IMR-90 (cell line): Measurements from ENCODE around the gene PPARG. TPM values are rescaled to one million over a fixed set of nuclear protein-coding genes. Genes with fewer than 3 reads are reported as not detected.

ENCODE experiments used
- ATAC-seq: fragments of 200-7000 bp; cut with Tn5 transposase; 2 replicates; pipeline ENCODE4 v1.9.1; 2020; ENCODE audit warnings: low read depth, mild to moderate bottlenecking, moderate library complexity
- BruUV-seq: library from RNA; stranded (reverse); fragments of 400-500 nt; replicated peaks from 2 replicates; lab custom pipeline; 2021; lab: Mats Ljungman, UMichigan
- CTCF ChIA-PET: fragments of 300-600 bp; formaldehyde crosslinking; extraction: SDS; loops from one replicate; lab custom pipeline; 2021; ENCODE audit warnings: antibody characterized with exemption; lab: Yijun Ruan, JAX
- POLR2A ChIA-PET: fragments of 300-600 bp; sonication (Branson Sonifier 250); formaldehyde crosslinking; loops from one replicate; lab custom pipeline; 2022; ENCODE audit warnings: antibody characterized with exemption; ENCODE audit not compliant: unreplicated experiment; lab: Charles Lee
- DNase-seq: peaks from one replicate; pipeline ENCODE4 v3.0.0; 2013
- H2AFZ ChIP-seq: replicated peaks from 2 replicates; pipeline ENCODE3; 2013; ENCODE audit warnings: low read length, mild to moderate bottlenecking; ENCODE audit not compliant: poor library complexity
- H2AK5ac ChIP-seq: 2 replicates; pipeline ENCODE4 v1.6.1; 2013; ENCODE audit warnings: low read depth, low read length, inconsistent platforms
- H2AK9ac ChIP-seq: replicated peaks from 2 replicates; pipeline ENCODE3; 2013; ENCODE audit warnings: mild to moderate bottlenecking, low read depth, low read length, moderate library complexity; ENCODE audit not compliant: poor library complexity
- H2BK120ac ChIP-seq: 2 replicates; pipeline ENCODE4 v1.6.1; 2013; ENCODE audit warnings: low read depth, low read length, inconsistent platforms
- H2BK15ac ChIP-seq: 3 replicates; pipeline ENCODE4 v1.6.1; 2013; ENCODE audit warnings: low read depth, low read length, inconsistent platforms
- H2BK20ac ChIP-seq: 2 replicates; pipeline ENCODE4 v1.6.1; 2013; ENCODE audit warnings: low read depth, mild to moderate bottlenecking, inconsistent platforms, low read length, moderate library complexity
- H2BK5ac ChIP-seq: 2 replicates; pipeline ENCODE4 v1.6.1; 2013; ENCODE audit warnings: mild to moderate bottlenecking, low read depth, low read length, inconsistent platforms; ENCODE audit not compliant: poor library complexity, severe bottlenecking
- H3K14ac ChIP-seq: replicated peaks from 2 replicates; pipeline ENCODE4 v1.6.1; 2013; ENCODE audit warnings: low read depth, low read length, inconsistent platforms
- H3K18ac ChIP-seq: 2 replicates; pipeline ENCODE4 v1.6.1; 2013; ENCODE audit warnings: low read depth, low read length, control low read depth
- H3K23ac ChIP-seq: 2 replicates; pipeline ENCODE4 v1.6.1; 2013; ENCODE audit warnings: low read depth, low read length, inconsistent platforms
- H3K27ac ChIP-seq: 2 replicates; pipeline ENCODE4 v1.5.1; 2013; ENCODE audit warnings: mild to moderate bottlenecking, control low read depth, low read length; ENCODE audit not compliant: insufficient read depth
- H3K27me3 ChIP-seq: 2 replicates; pipeline ENCODE4 v1.6.1; 2013; ENCODE audit warnings: low read length; ENCODE audit not compliant: control insufficient read depth, insufficient read depth
- H3K36me3 ChIP-seq: 2 replicates; pipeline ENCODE4 v1.6.1; 2013; ENCODE audit warnings: low read length, mixed read lengths; ENCODE audit not compliant: control insufficient read depth, insufficient read depth
- H3K4ac ChIP-seq: 2 replicates; pipeline ENCODE4 v1.6.1; 2013; ENCODE audit warnings: low read depth, low read length, inconsistent platforms
- H3K4me1 ChIP-seq: 2 replicates; pipeline ENCODE4 v1.6.1; 2013; ENCODE audit warnings: low read length, mixed read lengths; ENCODE audit not compliant: control insufficient read depth, insufficient read depth
- H3K4me2 ChIP-seq: 2 replicates; pipeline ENCODE4 v1.6.1; 2013; ENCODE audit warnings: low read depth, mild to moderate bottlenecking, control low read depth, low read length, moderate library complexity
- H3K4me3 ChIP-seq: 2 replicates; pipeline ENCODE4 v1.5.1; 2013; ENCODE audit warnings: low read depth, mild to moderate bottlenecking, control low read depth, low read length, moderate library complexity; ENCODE audit not compliant: insufficient read depth
- H3K56ac ChIP-seq: 2 replicates; pipeline ENCODE4 v1.6.1; 2013; ENCODE audit warnings: low read length, inconsistent platforms; ENCODE audit not compliant: insufficient read depth; ENCODE audit errors: extremely low read depth
- H3K79me1 ChIP-seq, 2 experiments: 2 replicates each; pipeline ENCODE4 v1.6.1; 2013; ENCODE audit warnings: low read length in 2 of 2, inconsistent platforms in 1 of 2, low read depth in 1 of 2
- H3K9ac ChIP-seq: 2 replicates; pipeline ENCODE4 v1.6.1; 2013; ENCODE audit warnings: low read depth, low read length, control low read depth
- H3K9me1 ChIP-seq: 2 replicates; pipeline ENCODE4 v1.6.1; 2013; ENCODE audit warnings: low read length, inconsistent platforms; ENCODE audit not compliant: insufficient read depth
- H3K9me3 ChIP-seq: 2 replicates; pipeline ENCODE4 v1.6.1; 2013; ENCODE audit warnings: low read length; ENCODE audit not compliant: control insufficient read depth, insufficient read depth
- H4K20me1 ChIP-seq: 2 replicates; pipeline ENCODE4 v1.6.1; 2013; ENCODE audit warnings: low read length, inconsistent platforms; ENCODE audit not compliant: insufficient read depth
- H4K5ac ChIP-seq: 2 replicates; pipeline ENCODE4 v1.6.1; 2013; ENCODE audit warnings: mild to moderate bottlenecking, low read depth, low read length, control low read depth
- H4K8ac ChIP-seq, 2 experiments: 2 replicates each; pipeline ENCODE4 v1.6.1; 2013; ENCODE audit warnings: low read depth in 2 of 2, low read length in 2 of 2, control low read depth in 1 of 2, inconsistent platforms in 1 of 2
- H4K91ac ChIP-seq: 2 replicates; pipeline ENCODE4 v1.6.1; 2013; ENCODE audit warnings: low read depth, low read length, inconsistent platforms; ENCODE audit not compliant: insufficient read depth
- BHLHE40 ChIP-seq: fragments of 150-350 bp; IDR thresholded peaks from 2 replicates; pipeline ENCODE4 v1.6.1; 2016; ENCODE audit warnings: mild to moderate bottlenecking, low read depth, low read length
- CEBPB ChIP-seq: IDR thresholded peaks from 2 replicates; pipeline ENCODE4 v1.6.1; 2012; ENCODE audit warnings: low read depth, low read length, improper control_type of control experiment
- CHD1 ChIP-seq: IDR thresholded peaks from 2 replicates; pipeline ENCODE4 v1.6.1; 2012; ENCODE audit warnings: low read depth, low read length, improper control_type of control experiment
- FOS ChIP-seq: fragments of 150-350 bp; IDR thresholded peaks from 2 replicates; pipeline ENCODE4 v1.6.1; 2016; ENCODE audit warnings: low read depth, low read length
- MAFK ChIP-seq: IDR thresholded peaks from 2 replicates; pipeline ENCODE4 v1.6.1; 2012; ENCODE audit warnings: low read depth, low read length, improper control_type of control experiment
- MXI1 ChIP-seq: IDR thresholded peaks from 2 replicates; pipeline ENCODE4 v1.6.1; 2012; ENCODE audit warnings: low read depth, mild to moderate bottlenecking, low read length, moderate library complexity, borderline replicate concordance
- NFE2L2 ChIP-seq: fragments of 150-350 bp; IDR thresholded peaks from 2 replicates; pipeline ENCODE4 v1.6.1; 2016; ENCODE audit warnings: low read depth, mild to moderate bottlenecking, low read length
- POLR2A ChIP-seq: IDR thresholded peaks from 2 replicates; pipeline ENCODE4 v1.6.1; 2012; ENCODE audit warnings: mild to moderate bottlenecking, low read depth, low read length
- RAD21 ChIP-seq: IDR thresholded peaks from 2 replicates; pipeline ENCODE4 v1.6.1; 2012; ENCODE audit warnings: low read length, improper control_type of control experiment
- RCOR1 ChIP-seq: IDR thresholded peaks from 2 replicates; pipeline ENCODE4 v1.6.1; 2012; ENCODE audit warnings: mild to moderate bottlenecking, low read length, improper control_type of control experiment; ENCODE audit not compliant: insufficient replicate concordance
- RFX5 ChIP-seq: IDR thresholded peaks from 2 replicates; pipeline ENCODE4 v1.8.0; 2012; ENCODE audit warnings: low read depth, mild to moderate bottlenecking, low read length, moderate library complexity
- SMC3 ChIP-seq: fragments of 150-350 bp; IDR thresholded peaks from 2 replicates; pipeline ENCODE4 v1.6.1; 2016; ENCODE audit warnings: low read depth, mild to moderate bottlenecking, antibody characterized with exemption, low read length, moderate library complexity
- WGBS, 2 experiments: methylation state at CpG; one replicate each; pipeline versions ENCODE4 v1.1.5 to v1.1.7; 2013; ENCODE audit warnings: missing lambda C conversion rate in 2 of 2; ENCODE audit not compliant: insufficient read length in 1 of 2; ENCODE audit errors: extremely low coverage in 2 of 2; 5-methylcytosine and 5-hydroxymethylcytosine counted together
- dilution Hi-C: fragments of 300-500 bp; cut with HindIII; formaldehyde crosslinking; loops from one replicate; pipeline ENCODE4 v1.14.3; 2018; ENCODE audit warnings: low sequenced_read_pairs; ENCODE audit not compliant: unreplicated experiment
- in situ Hi-C: fragments of 300-500 bp; cut with MboI; formaldehyde crosslinking; loops from 3 replicates; pipeline ENCODE4 v1.14.3; 2019; ENCODE audit warnings: low sequenced_read_pairs, inconsistent platforms, mixed read lengths
- intact Hi-C: fragments of 100-400 bp; cut with micrococcal nuclease; formaldehyde crosslinking; loops from 2 replicates; pipeline ENCODE4 v1.10.0; 2022
- polyA plus RNA-seq, 3 experiments: library from polyadenylated mRNA; depleted of rRNA; stranded (reverse); fragments of >200 nt; gene quantifications; 2 replicates each; pipeline ENCODE4 v1.2.3, GENCODE V29; 2012; ENCODE audit warnings: low replicate concordance in 1 of 3
- total RNA-seq: library from RNA; depleted of rRNA; stranded (reverse); fragments of >200 nt; gene quantifications from 2 replicates; pipeline ENCODE4 v1.2.3, GENCODE V29; 2012
- TF ChIP-seq, protein P1 (sequence below): fragments of 150-350 bp; IDR thresholded peaks from 2 replicates; pipeline ENCODE4 v1.6.1; 2016; ENCODE audit warnings: low read depth, mild to moderate bottlenecking, low read length, moderate library complexity, borderline replicate concordance
- TF ChIP-seq, protein P2 (sequence below): fragments of 150-350 bp; IDR thresholded peaks from 2 replicates; pipeline ENCODE4 v1.6.1; 2017; ENCODE audit warnings: mild to moderate bottlenecking, antibody characterized with exemption, low read length, low read depth

The PPARG gene
- total and polyA plus RNA-seq, 2 of the 4 experiments (the other 2 are of a cell fraction): 11.2 to 23.8 TPM

DNA sequence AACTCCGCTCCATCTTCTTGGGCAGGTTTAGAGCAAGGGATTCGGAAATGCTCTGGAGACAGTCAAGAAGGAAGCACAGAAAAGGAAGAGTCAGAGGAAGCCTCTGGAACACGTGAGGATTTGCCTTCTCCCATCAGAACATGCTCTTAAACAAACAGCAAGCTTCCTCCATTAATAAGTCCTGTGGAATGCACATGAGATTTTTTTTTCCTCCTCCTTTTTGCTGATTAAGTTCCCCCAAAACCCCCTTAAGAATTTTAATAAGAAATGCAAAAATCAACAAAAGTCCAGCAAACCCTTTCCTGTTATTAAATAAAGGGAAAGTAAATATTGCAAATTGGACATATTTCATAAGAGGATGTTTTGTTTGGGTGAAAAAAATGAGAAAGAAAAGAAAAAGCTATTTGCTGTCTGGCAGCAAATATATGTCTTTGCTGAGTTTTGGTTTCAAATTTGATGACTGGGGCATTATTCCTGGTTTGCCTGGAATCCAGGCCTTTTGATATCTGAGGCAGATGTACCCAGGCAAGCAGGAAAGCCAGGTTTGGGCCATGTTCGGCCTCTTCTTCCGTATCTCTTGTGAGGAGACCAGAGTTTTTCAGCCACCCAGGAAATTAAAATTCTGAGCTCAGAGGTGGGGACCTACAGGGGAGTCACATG lies 187.5 kb downstream of the PPARG start:
- H3K4me1 ChIP-seq: peaks cover 8% of the 10 kb centered on the region
- ChIA-PET POLR2A (interaction anchor here (0.7 kb wide), 1 partner anchor 44 kb away, joined by 3 read pairs; no protein-coding TSS in a partner anchor), CTCF (interaction anchor here (0.6 to 1.2 kb wide), 5 partner anchors 17 to 341 kb away, joined by 3 to 5 read pairs (median 3); no protein-coding TSS in a partner anchor)
- peaks cover 8% of the 10 kb centered on the region; the same call in 1 of the 2 replicates for H3K9me1 ChIP-seq
- peak overlapping the region; percentile 75 for H3K14ac ChIP-seq
- H3K27ac ChIP-seq: peak overlapping the region; percentile 98
- dilution Hi-C loops (no loop called here), intact Hi-C loops (loop anchor here (5.0 kb wide), 1 partner anchor 284 kb away; no protein-coding TSS in a partner anchor), in situ Hi-C loops (loop anchor here (5.0 to 10.0 kb wide), 2 partner anchors 302 to 339 kb away; no protein-coding TSS in a partner anchor)
- peak overlapping the region; percentile 3; the same call in 1 of the 2 replicates for H3K4me2 ChIP-seq
- peak overlapping the region; percentile 89 for H4K5ac ChIP-seq
- H3K56ac ChIP-seq: peak overlapping the region; percentile 52; the same call in 1 of the 2 replicates
- H4K20me1 ChIP-seq: no peaks in the 10 kb centered on the region
- H3K9me3 ChIP-seq: no peaks in the 10 kb centered on the region
- no CpG with 5 or more reads among the region's 5 CpGs for WGBS, 2 experiments
- H2BK5ac ChIP-seq: peak overlapping the region; percentile 10
- no peaks in the 10 kb centered on the region for H3K79me1 ChIP-seq
- no peak overlapping the region for H3K4me3 ChIP-seq
- DNase-seq (peak; percentile 77), ATAC-seq (peak; percentile 85)
- H2BK20ac ChIP-seq: peak overlapping the region; percentile 92
- H3K23ac ChIP-seq: peak overlapping the region; percentile 34
- H2AK9ac ChIP-seq: peak overlapping the region; percentile 80
- peak overlapping the region; percentile 74 to 89 for H4K8ac ChIP-seq
- peak overlapping the region; percentile 83 for H4K91ac ChIP-seq
- peak overlapping the region; percentile 68; the same call in 1 of the 2 replicates for H3K9ac ChIP-seq
- H3K4ac ChIP-seq: peak overlapping the region; percentile 92
- peak overlapping the region; percentile 74 for H2AFZ ChIP-seq
- peak overlapping the region; percentile 93 for H2BK120ac ChIP-seq
- H3K36me3 ChIP-seq: no peaks in the 10 kb centered on the region
- peak overlapping the region; percentile 79 for H2AK5ac ChIP-seq
- peak overlapping the region; percentile 79 for H3K18ac ChIP-seq
- no TSS peak for BruUV-seq
- peak overlapping the region; percentile 85; the same call in 1 of the 3 replicates for H2BK15ac ChIP-seq
- no peaks in the 10 kb centered on the region for H3K27me3 ChIP-seq
- TF ChIP-seq MXI1 (peak; percentile 50; the same call in 1 of the 2 replicates), CHD1 (no peak), MAFK (peak; percentile 88), SMC3 (peak; percentile 5; the same call in 1 of the 2 replicates), RCOR1 (no peak), RFX5 (no peak), NFE2L2 (no peak), FOS (no peak), RAD21 (no peak), CEBPB (no peak), BHLHE40 (peak; percentile 91), POLR2A (no peak)
- TF ChIP-seq, protein P1, sequence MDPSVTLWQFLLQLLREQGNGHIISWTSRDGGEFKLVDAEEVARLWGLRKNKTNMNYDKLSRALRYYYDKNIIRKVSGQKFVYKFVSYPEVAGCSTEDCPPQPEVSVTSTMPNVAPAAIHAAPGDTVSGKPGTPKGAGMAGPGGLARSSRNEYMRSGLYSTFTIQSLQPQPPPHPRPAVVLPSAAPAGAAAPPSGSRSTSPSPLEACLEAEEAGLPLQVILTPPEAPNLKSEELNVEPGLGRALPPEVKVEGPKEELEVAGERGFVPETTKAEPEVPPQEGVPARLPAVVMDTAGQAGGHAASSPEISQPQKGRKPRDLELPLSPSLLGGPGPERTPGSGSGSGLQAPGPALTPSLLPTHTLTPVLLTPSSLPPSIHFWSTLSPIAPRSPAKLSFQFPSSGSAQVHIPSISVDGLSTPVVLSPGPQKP: no peak
- TF ChIP-seq, protein P2, sequence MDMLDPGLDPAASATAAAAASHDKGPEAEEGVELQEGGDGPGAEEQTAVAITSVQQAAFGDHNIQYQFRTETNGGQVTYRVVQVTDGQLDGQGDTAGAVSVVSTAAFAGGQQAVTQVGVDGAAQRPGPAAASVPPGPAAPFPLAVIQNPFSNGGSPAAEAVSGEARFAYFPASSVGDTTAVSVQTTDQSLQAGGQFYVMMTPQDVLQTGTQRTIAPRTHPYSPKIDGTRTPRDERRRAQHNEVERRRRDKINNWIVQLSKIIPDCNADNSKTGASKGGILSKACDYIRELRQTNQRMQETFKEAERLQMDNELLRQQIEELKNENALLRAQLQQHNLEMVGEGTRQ: peak; percentile 83
